GM21367 (cell line): ENCODE data around the gene ATP4A.

ENCODE experiments used
- ATAC-seq: cut with Tn5 transposase; IDR thresholded peaks from one replicate; pipeline ENCODE4 v1.9.1; 2021; ENCODE audit not compliant: unreplicated experiment

ATP4A gene

GRCh38 chr19:35549879-35550523 is 13.5 kb downstream of the ATP4A start:
- no peak for ATAC-seq

- no peak for ATAC-seq
Measured at GRCh38 chr19:35549174-35549788, 14.2 kb downstream of the ATP4A start.

GRCh38 chr19:35546532-35546931 is 16.9 kb downstream of the ATP4A start:
- ATAC-seq: no peak

- peak; percentile 22 for ATAC-seq
Measured at GRCh38 chr19:35545855-35546381, 17.5 kb downstream of the ATP4A start.

GRCh38 chr19:35545001-35545854 is 18.2 kb downstream of the ATP4A start, which contains the start of gene TMEM147:
Gene TMEM147 (plus strand): TSS chr19:35545626. CDS start chr19:35545740, 114 bp downstream.
- ATAC-seq: peak; percentile 54

- ATAC-seq: no peak
Measured at GRCh38 chr19:35544110-35544802, 19.2 kb downstream of the ATP4A start.

- ATAC-seq: no peak
Measured at GRCh38 chr19:35543280-35544109, 20.0 kb downstream of the ATP4A start.

GRCh38 chr19:35542209-35542608 is 21.2 kb downstream of the ATP4A start:
- ATAC-seq: no peak

GRCh38 chr19:35540356-35540927 is 23.0 kb downstream of the ATP4A start:
- no peak for ATAC-seq

GRCh38 chr19:35539850-35540249 is 23.6 kb downstream of the ATP4A start:
- no peak for ATAC-seq

GRCh38 chr19:35539314-35539713 is 24.1 kb downstream of the ATP4A start:
- ATAC-seq: no peak

GRCh38 chr19:35534803-35535480 is 28.5 kb downstream of the ATP4A start:
- ATAC-seq: no peak

- no peak for ATAC-seq
Measured at GRCh38 chr19:35533822-35534392, 29.6 kb downstream of the ATP4A start.

- no peak for ATAC-seq
Measured at GRCh38 chr19:35533201-35533821, 30.1 kb downstream of the ATP4A start, which contains the start of gene GAPDHS. Gene GAPDHS (plus strand): TSS chr19:35533456. CDS start chr19:35533528, 72 bp downstream.

GRCh38 chr19:35531291-35531690 is 32.2 kb downstream of the ATP4A start:
- no peak for ATAC-seq

GRCh38 chr19:35529241-35530218 is 33.9 kb downstream of the ATP4A start:
- no peak for ATAC-seq
